ENCODE measurements around the gene PRKCE.

DNA sequence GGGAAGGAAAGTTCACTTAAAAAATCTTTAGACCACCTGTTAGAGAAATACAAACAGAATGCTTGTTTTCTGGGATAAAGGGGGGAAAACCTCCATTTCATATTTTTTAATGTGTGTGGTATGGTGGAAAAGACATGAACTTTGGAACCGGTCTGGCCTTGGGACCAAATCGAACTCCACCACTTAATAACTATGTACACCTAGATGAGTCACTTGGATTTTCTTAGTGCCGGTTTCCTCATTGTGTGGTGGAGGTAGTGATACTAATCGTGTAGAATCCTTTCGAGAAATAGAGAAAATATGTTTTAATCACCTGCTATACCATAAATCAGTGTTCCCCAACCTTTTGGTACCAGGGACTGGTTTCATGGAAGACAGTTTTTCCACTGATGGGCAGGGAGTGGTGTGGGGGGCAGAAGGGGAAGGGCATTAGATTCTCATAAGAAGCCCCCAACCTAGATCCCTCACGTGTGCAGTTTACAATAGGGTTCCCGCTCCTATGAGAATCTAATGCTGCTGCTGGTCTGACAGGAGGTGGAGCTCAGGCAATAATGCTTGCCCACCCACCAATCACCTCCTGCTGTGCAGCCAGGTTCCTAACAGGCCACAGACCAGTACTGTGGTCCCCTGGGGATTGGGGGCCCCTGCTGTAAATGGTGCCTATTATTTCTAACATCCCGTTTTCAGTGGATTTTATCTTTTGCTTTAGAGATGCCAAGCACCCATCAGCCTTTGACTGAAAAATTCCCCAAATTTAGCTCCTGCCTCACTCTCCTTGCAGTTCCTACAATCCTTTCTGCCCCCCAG, 308.8 kb downstream of the PRKCE start:
- no peak for TF ChIP-seq POLR2AphosphoS5 (IDR thresholded peaks at IDR 0.05; ENCODE audit: low read depth, low read length)
- TF ChIP-seq TAF1 (IDR thresholded peaks at IDR 0.05; ENCODE audit: borderline replicate concordance, low read depth, low read length), result no peak
